Kidney epithelial cell (primary cell): ENCODE results near the gene CHFR. TPM values are rescaled to one million over a fixed set of nuclear protein-coding genes. Genes with fewer than 3 reads are reported as not detected.
A peak's percentile ranks its signal among the peaks of the same experiment; 100 is the strongest.
"Not testable (repeated sequence)": the region's sequence is repeated elsewhere in the genome, so short reads cannot be mapped to it uniquely, and the experiment has no call there.

Source experiments
- DNase-seq: peaks from one replicate; pipeline ENCODE4 v3.0.0-alpha.2; 2010; ENCODE audit warnings: low read depth
- H3K27me3 ChIP-seq: 2 replicates; pipeline ENCODE4 v1.6.0; 2011; ENCODE audit warnings: low read length; ENCODE audit not compliant: control insufficient read depth, insufficient read depth
- H3K36me3 ChIP-seq: 2 replicates; pipeline ENCODE4 v1.5.1; 2011; ENCODE audit warnings: low read length; ENCODE audit not compliant: control insufficient read depth, insufficient read depth
- H3K4me3 ChIP-seq: 2 replicates; pipeline ENCODE4 v1.5.1; 2011; ENCODE audit warnings: low read depth, mild to moderate bottlenecking, control low read depth, low read length
- CTCF ChIP-seq: IDR thresholded peaks from 2 replicates; pipeline ENCODE4 v1.5.1; 2011; ENCODE audit warnings: mild to moderate bottlenecking, moderate library complexity, low read length, control low read depth, inconsistent platforms; ENCODE audit not compliant: insufficient read depth, poor library complexity, severe bottlenecking
- total RNA-seq: library from RNA; depleted of rRNA; stranded (reverse); fragments of >200 nt; gene quantifications from 2 replicates; pipeline ENCODE4 v1.2.3, GENCODE V29; 2015

The CHFR gene
- total RNA-seq, 1 donor from 2014 or later = 51.3 TPM

- no peak for TF ChIP-seq CTCF
- H3K27me3 ChIP-seq = no peaks in the 10 kb centered on the region
- H3K36me3 ChIP-seq = no peaks in the 10 kb centered on the region
- peak overlapping the region; percentile 80 for H3K4me3 ChIP-seq
- DNase-seq = no peak
These were observed 602 bp downstream of the CHFR start for GRCh38 chr12:132886529-132887477.

DNA sequence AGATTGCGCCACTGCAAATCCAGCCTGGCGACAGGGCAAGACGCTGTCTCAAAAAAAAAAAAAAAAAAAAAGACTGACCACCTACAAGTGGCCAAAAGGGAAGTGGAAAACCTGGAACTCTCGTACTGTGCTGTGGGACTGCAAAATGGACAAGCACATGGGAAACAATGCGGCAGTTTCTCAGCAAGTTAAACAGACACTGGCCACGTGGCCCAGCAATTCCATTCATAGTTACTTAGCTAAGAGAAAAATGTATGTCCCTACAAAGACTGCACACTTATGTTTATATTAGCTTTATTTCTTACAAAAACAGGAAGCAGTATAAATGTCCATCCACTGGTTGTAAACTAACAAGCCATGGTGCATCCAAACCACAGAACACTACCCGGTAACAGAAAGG, 5.6 kb downstream of the CHFR start:
- no peak for TF ChIP-seq CTCF
- H3K36me3 ChIP-seq = peaks cover 4% of the 10 kb centered on the region
- H3K27me3 ChIP-seq = no peaks in the 10 kb centered on the region
- no peak overlapping the region for H3K4me3 ChIP-seq
- DNase-seq = no peak

DNA sequence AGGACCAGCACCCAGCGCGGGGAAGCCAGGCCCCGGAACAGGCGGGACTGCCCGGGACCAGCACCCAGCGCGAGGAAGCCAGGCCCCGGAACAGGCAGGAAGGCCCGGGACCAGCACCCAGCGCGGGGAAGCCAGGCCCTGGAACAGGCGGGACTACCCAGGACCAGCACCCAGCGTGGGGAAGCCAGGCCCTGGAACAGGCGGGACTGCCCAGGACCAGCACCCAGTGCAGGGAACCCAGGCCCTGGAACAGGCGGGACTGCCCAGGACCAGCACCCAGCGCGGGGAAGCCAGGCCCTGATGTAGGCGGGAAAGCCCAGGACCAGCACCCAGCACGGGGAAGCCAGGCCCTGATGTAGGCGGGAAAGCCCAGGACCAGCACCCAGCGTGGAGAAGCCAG, 12.8 kb downstream of the CHFR start:
- not testable (repeated sequence) for H3K36me3 ChIP-seq, DNase-seq, H3K4me3 ChIP-seq, H3K27me3 ChIP-seq

GRCh38 chr12:132874175-132874574, 13.2 kb downstream of the CHFR start:
- no peaks in the 10 kb centered on the region for H3K27me3 ChIP-seq
- no peak for DNase-seq
- H3K36me3 ChIP-seq = peaks cover 3% of the 10 kb centered on the region
- H3K4me3 ChIP-seq = no peak overlapping the region
- TF ChIP-seq CTCF = no peak

- no peak overlapping the region for H3K4me3 ChIP-seq
- DNase-seq = no peak
- H3K36me3 ChIP-seq = peaks cover 4% of the 10 kb centered on the region
- TF ChIP-seq CTCF = no peak
- H3K27me3 ChIP-seq = no peaks in the 10 kb centered on the region
These were observed 13.7 kb downstream of the CHFR start for GRCh38 chr12:132873724-132874123.

GRCh38 chr12:132872975-132873421, 14.4 kb downstream of the CHFR start:
- DNase-seq = no peak
- TF ChIP-seq CTCF = no peak
- Histone ChIP-seq H3K36me3 (peaks cover 4% of the 10 kb centered on the region), H3K27me3 (no peaks in the 10 kb centered on the region), H3K4me3 (no peak overlapping the region)
